WTC11 (cell line): ENCODE measurements around the gene KLHL18. TPM values are rescaled to one million over a fixed set of nuclear protein-coding genes. Genes with fewer than 3 reads are reported as not detected.

Experiments used
- ATAC-seq: fragments of 200-7000 bp; cut with Tn5 transposase; 2 replicates; pipeline ENCODE4 v1.10.0; 2021; ENCODE audit warnings: mild to moderate bottlenecking, moderate library complexity
- CTCF ChIA-PET: fragments of 300-600 bp; sonication (Branson Sonifier 250); formaldehyde crosslinking; loops from one replicate; lab custom pipeline; 2021; ENCODE audit warnings: antibody characterized with exemption; lab: Charles Lee
- POLR2A ChIA-PET: fragments of 350-600 bp; sonication (Branson Sonifier 250); formaldehyde crosslinking; loops from one replicate; lab custom pipeline; 2021; ENCODE audit warnings: antibody characterized with exemption; lab: Charles Lee
- DNase-seq: peaks from one replicate; pipeline ENCODE4 v3.0.0; 2021; ENCODE audit warnings: low spot score
- H3K27ac Mint-ChIP-seq: 2 replicates; pipeline ENCODE4 v1.8.0; 2021; ENCODE audit warnings: mixed read lengths
- H3K27me3 Mint-ChIP-seq: 2 replicates; pipeline ENCODE4 v1.8.0; 2021; ENCODE audit warnings: low read depth, mild to moderate bottlenecking, moderate library complexity, mixed read lengths
- H3K36me3 Mint-ChIP-seq: 2 replicates; pipeline ENCODE4 v1.8.0; 2021; ENCODE audit warnings: mixed read lengths
- H3K4me1 Mint-ChIP-seq: 2 replicates; pipeline ENCODE4 v1.8.0; 2022; ENCODE audit warnings: mixed read lengths
- H3K4me3 Mint-ChIP-seq: 2 replicates; pipeline ENCODE4 v1.8.0; 2021; ENCODE audit warnings: mild to moderate bottlenecking, moderate library complexity, mixed read lengths
- H3K9me3 Mint-ChIP-seq: 2 replicates; pipeline ENCODE4 v1.8.0; 2021; ENCODE audit warnings: mixed read lengths
- ATF1 ChIP-seq: sonication (generic); formaldehyde crosslinking; IDR thresholded peaks from 2 replicates; pipeline ENCODE4 v1.8.1; 2023; ENCODE audit warnings: mild to moderate bottlenecking, moderate library complexity, missing genetic modification reagents
- CBFB ChIP-seq: sonication (generic); formaldehyde crosslinking; IDR thresholded peaks from 2 replicates; pipeline ENCODE4 v1.8.1; 2022; ENCODE audit warnings: mild to moderate bottlenecking, low read depth, missing genetic modification reagents
- E2F4 ChIP-seq: sonication (generic); formaldehyde crosslinking; IDR thresholded peaks from 2 replicates; pipeline ENCODE4 v1.8.1; 2022; ENCODE audit warnings: low read depth, mild to moderate bottlenecking, moderate library complexity, missing genetic modification reagents, borderline replicate concordance
- E2F5 ChIP-seq: sonication (generic); formaldehyde crosslinking; IDR thresholded peaks from 2 replicates; pipeline ENCODE4 v1.8.1; 2022; ENCODE audit warnings: mild to moderate bottlenecking, moderate library complexity, missing genetic modification reagents
- EMX1 ChIP-seq: fragments of 250-450 bp; sonication (Bioruptor Pico); IDR thresholded peaks from 2 replicates; pipeline ENCODE4 v1.8.0; 2021; ENCODE audit warnings: mild to moderate bottlenecking
- ESRRA ChIP-seq: sonication (generic); formaldehyde crosslinking; IDR thresholded peaks from 2 replicates; pipeline ENCODE4 v1.8.1; 2022; ENCODE audit warnings: mild to moderate bottlenecking, missing genetic modification reagents, borderline replicate concordance
- FOXJ3 ChIP-seq: sonication (generic); formaldehyde crosslinking; IDR thresholded peaks from 2 replicates; pipeline ENCODE4 v1.9.0; 2021; ENCODE audit warnings: missing genetic modification reagents, mild to moderate bottlenecking, borderline replicate concordance
- FOXP1 ChIP-seq: sonication (generic); formaldehyde crosslinking; IDR thresholded peaks from 2 replicates; pipeline ENCODE4 v1.8.0; 2022; ENCODE audit warnings: missing genetic modification reagents, mild to moderate bottlenecking, moderate library complexity, borderline replicate concordance
- FOXP4 ChIP-seq: sonication (generic); formaldehyde crosslinking; IDR thresholded peaks from 2 replicates; pipeline ENCODE4 v1.8.0; 2022; ENCODE audit warnings: mild to moderate bottlenecking, missing genetic modification reagents
- HMGXB4 ChIP-seq: sonication (generic); formaldehyde crosslinking; IDR thresholded peaks from 2 replicates; pipeline ENCODE4 v1.8.1; 2023; ENCODE audit warnings: mild to moderate bottlenecking, moderate library complexity, missing genetic modification reagents
- IRF1 ChIP-seq: sonication (generic); formaldehyde crosslinking; IDR thresholded peaks from 2 replicates; pipeline ENCODE4 v1.8.0; 2023; ENCODE audit warnings: missing genetic modification reagents
- NFATC4 ChIP-seq: fragments of 250-450 bp; sonication (Bioruptor Pico); IDR thresholded peaks from 2 replicates; pipeline ENCODE4 v1.9.0; 2021; ENCODE audit warnings: mild to moderate bottlenecking
- NR3C1 ChIP-seq: sonication (generic); formaldehyde crosslinking; conservative IDR thresholded peaks from 2 replicates; pipeline ENCODE4 v1.8.1; 2023; ENCODE audit warnings: low read depth, mild to moderate bottlenecking, missing genetic modification reagents
- RORB ChIP-seq: fragments of 250-450 bp; sonication (Bioruptor Pico); IDR thresholded peaks from 2 replicates; pipeline ENCODE4 v1.9.0; 2021; ENCODE audit warnings: mild to moderate bottlenecking
- SMAD3 ChIP-seq: sonication (generic); formaldehyde crosslinking; IDR thresholded peaks from 2 replicates; pipeline ENCODE4 v1.8.0; 2022; ENCODE audit warnings: missing genetic modification reagents, mild to moderate bottlenecking, borderline replicate concordance
- SMAD4 ChIP-seq: sonication (generic); formaldehyde crosslinking; IDR thresholded peaks from 2 replicates; pipeline ENCODE4 v1.8.0; 2022; ENCODE audit warnings: mild to moderate bottlenecking, missing genetic modification reagents
- STAT6 ChIP-seq: sonication (generic); formaldehyde crosslinking; conservative IDR thresholded peaks from 2 replicates; pipeline ENCODE4 v1.8.1; 2023; ENCODE audit warnings: mild to moderate bottlenecking, low read depth, missing genetic modification reagents, moderate library complexity
- USF1 ChIP-seq: sonication (generic); formaldehyde crosslinking; IDR thresholded peaks from 2 replicates; pipeline ENCODE4 v1.8.0; 2022; ENCODE audit warnings: mild to moderate bottlenecking, missing genetic modification reagents
- ZMAT4 ChIP-seq: fragments of 250-450 bp; sonication (Bioruptor Pico); IDR thresholded peaks from 2 replicates; pipeline ENCODE4 v1.9.0; 2021; ENCODE audit warnings: mild to moderate bottlenecking
- ZNF138 ChIP-seq: sonication (generic); formaldehyde crosslinking; conservative IDR thresholded peaks from 2 replicates; pipeline ENCODE4 v1.8.1; 2022; ENCODE audit warnings: mild to moderate bottlenecking, moderate library complexity, missing genetic modification reagents
- ZNF263 ChIP-seq: sonication (generic); formaldehyde crosslinking; IDR thresholded peaks from 2 replicates; pipeline ENCODE4 v1.8.1; 2022; ENCODE audit warnings: low read depth, mild to moderate bottlenecking, moderate library complexity, missing genetic modification reagents
- ZNF416 ChIP-seq: fragments of 250-450 bp; sonication (Bioruptor Pico); IDR thresholded peaks from 2 replicates; pipeline ENCODE4 v1.9.0; 2021; ENCODE audit warnings: mild to moderate bottlenecking, inconsistent platforms
- total RNA-seq: library from RNA; stranded (reverse); gene quantifications from 3 replicates; pipeline ENCODE4 v1.2.3, GENCODE V29; 2021

Gene KLHL18
- total RNA-seq, 1 experiment from 2014 or later: 28.4 TPM

GRCh38 chr3:47265725-47266428 is 16.9 kb upstream of the KLHL18 start:
- Mint-ChIP-seq H3K27ac (no peak overlapping the region), H3K4me1 (peaks cover 1% of the 10 kb centered on the region), H3K9me3 (no peaks in the 10 kb centered on the region), H3K27me3 (no peaks in the 10 kb centered on the region), H3K36me3 (no peaks in the 10 kb centered on the region), H3K4me3 (no peak overlapping the region)
- TF ChIP-seq HMGXB4 (CRISPR knock-in tag): no peak
- TF ChIP-seq FOXP1 (CRISPR knock-in tag): no peak
- no peak for TF ChIP-seq EMX1 (CRISPR knock-in tag)
- no peak for TF ChIP-seq RORB (CRISPR knock-in tag)
- no peak for TF ChIP-seq FOXP4 (CRISPR knock-in tag)
- no peak for TF ChIP-seq ZMAT4 (CRISPR knock-in tag)
- no peak for TF ChIP-seq E2F4 (CRISPR knock-in tag)
- no peak for TF ChIP-seq ZNF263 (CRISPR knock-in tag)
- TF ChIP-seq ESRRA (CRISPR knock-in tag): no peak
- no peak for TF ChIP-seq NFATC4 (CRISPR knock-in tag)
- no peak for TF ChIP-seq USF1
- TF ChIP-seq NR3C1 (CRISPR knock-in tag): no peak
- TF ChIP-seq IRF1 (CRISPR knock-in tag): no peak
- TF ChIP-seq ZNF138: no peak
- TF ChIP-seq SMAD4 (CRISPR knock-in tag): no peak
- ATAC-seq (no peak), DNase-seq (no peak)
- ChIA-PET CTCF (no interaction called here), POLR2A (no interaction called here)

- DNase-seq (no peak), ATAC-seq (no peak)
- ChIA-PET POLR2A (no interaction called here), CTCF (no interaction called here)
- Mint-ChIP-seq H3K4me3 (no peak overlapping the region), H3K9me3 (no peaks in the 10 kb centered on the region), H3K36me3 (no peaks in the 10 kb centered on the region), H3K4me1 (no peaks in the 10 kb centered on the region), H3K27ac (no peak overlapping the region), H3K27me3 (no peaks in the 10 kb centered on the region)
- TF ChIP-seq ATF1 (CRISPR knock-in tag): no peak
- TF ChIP-seq FOXJ3: no peak
- no peak for TF ChIP-seq E2F5 (CRISPR knock-in tag)
- no peak for TF ChIP-seq STAT6 (CRISPR knock-in tag)
- no peak for TF ChIP-seq ZNF416
- no peak for TF ChIP-seq SMAD3 (CRISPR knock-in tag)
- TF ChIP-seq CBFB (CRISPR knock-in tag): no peak
Measured at GRCh38 chr3:47266709-47267489, 15.8 kb upstream of the KLHL18 start.
